Stimulated activated CD8-positive, alpha-beta memory T cell treated with anti-CD3 and anti-CD28 coated beads, Interleukin-15, amount 100 ng/mL, for 1 hour (primary cell): ENCODE data around the gene TSPAN2.
A peak's percentile ranks its signal among the peaks of the same experiment; 100 is the strongest.

Source experiments
- DNase-seq: peaks from one replicate; pipeline ENCODE4 v3.0.0-alpha.2; 2020; ENCODE audit warnings: low read depth

Gene TSPAN2

DNA sequence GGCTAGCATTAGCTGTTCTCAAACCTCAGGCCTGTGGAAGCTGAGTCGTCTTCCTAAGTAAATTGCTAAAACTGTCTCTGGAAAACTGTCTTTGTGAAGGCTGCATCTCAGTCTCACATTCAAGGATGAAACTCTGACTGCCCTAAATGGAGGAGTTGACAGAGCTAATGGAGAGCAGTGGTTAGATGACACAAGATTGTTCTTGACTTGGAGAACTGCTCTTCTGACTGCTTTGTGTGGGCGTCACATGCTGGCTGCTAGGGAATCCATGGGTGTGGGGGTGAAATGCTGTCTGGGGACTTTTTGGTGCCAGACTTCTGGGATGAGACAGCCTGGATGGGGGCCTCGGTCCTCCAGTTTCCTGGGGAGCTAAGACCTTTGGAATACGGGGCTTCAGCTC is 24.5 kb upstream of the TSPAN2 start:
- DNase-seq, result no peak

DNA sequence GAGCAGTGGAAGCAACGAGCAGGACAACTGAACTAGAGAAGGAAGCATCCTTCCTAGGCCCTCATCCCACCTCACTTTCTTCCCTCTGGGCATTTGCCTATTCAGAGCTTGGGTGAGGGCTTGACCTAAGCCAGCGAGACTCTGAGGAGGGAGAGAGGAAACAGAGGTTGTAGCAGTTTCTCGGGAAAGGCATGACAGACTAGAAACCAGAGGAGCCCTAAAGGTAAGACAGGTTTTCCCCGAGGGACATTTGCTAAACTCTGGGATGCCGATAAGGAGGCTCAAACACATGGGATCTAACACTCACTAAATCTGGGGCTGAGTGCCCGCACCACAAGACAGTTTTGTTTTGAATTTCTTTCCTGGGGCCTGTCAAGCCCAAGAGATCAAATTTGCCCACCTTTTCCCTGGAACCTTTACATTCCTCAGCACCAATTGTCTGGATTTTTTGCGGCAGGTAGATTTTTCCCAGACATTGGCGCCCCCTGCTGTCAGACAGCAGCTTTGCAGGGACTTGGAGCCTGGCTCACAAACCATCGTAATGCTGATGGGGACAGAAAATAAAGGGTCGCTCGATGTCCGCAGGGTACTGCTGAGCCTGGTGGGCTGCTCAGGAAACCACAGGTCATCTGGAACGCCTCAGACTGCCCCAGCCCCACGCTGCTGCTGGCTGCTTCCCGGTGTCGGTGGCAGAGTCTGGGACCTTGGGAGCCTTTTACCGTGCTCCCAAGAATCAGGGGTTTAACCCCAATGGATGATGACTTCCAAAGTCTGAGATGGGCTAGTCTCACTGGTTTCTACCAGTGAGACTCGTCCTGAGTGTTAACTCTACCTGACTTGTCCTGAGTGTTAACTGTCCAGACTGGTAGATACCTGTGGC is 23.4 kb upstream of the TSPAN2 start:
- DNase-seq, result peak; percentile 30

DNA sequence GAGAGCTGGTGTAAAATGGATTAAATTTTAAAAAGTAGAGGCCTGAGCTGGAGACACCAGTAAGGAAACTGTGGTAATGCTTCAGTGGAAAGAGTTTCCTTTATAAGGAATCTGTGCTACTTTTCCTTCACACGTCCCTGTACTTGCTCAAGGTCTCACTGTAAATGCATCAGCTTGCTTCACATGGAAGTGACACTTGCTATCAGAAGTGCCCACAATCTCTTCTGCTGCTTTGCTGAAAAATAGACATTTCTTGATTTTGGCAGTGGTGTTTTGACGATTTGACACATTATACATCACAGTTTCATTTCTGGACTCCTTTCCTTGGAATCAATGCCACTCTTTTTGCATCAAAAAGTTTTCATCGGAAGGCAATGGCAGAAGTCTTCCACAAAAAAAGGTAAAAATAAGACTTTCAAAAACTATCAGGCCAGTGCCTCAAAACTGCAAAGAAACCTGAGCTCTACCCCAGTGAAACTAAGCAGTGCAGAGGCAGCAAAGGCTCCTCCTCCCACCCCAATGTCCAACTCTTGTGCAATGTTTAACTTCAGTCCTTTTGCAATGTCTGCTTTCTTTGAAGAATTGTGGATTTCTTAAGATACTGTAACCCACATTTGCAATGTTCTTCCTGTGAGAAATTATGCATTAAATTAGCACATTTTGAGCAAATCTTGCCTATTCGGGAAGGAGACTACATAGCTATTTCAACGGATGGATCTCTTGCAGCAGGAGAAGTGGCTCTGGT is 18.4 kb upstream of the TSPAN2 start:
- DNase-seq, result no peak

DNA sequence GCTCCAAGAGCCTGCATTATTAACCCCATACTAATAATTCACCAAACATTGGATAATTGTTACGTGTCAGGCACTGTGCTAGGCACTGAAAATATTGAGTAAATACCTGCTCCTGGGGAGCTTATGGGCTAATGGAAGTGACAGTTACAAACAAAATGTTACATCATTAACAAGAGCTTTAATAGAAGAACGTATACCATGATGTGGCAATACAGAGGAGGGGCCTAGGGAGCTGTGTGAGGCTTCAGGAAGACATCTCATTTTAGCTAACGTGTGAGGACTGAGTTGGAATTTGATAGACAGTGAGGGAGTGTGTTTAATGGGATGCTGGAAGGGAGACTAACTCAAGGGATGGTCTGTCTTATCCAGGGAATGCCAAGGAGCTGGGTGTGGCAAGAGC is 16.5 kb upstream of the TSPAN2 start:
- no peak for DNase-seq

DNA sequence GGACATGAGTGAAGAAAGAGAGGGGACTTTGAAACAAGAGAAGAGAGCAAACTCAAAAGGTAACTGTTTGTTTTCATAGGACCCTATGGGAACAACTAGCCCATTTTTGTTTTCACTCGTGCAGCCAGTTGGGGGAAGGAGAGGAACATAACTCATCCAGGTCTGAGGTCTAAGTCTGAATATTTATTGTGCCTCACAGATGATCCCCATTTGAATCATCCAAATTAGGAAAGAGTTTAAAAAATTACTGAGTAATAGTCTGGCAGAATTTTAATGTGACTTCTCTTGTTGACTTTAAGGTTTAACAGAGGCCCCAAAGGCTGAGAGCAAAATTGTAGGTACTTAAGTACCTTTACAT is 10.4 kb upstream of the TSPAN2 start:
- no peak for DNase-seq

DNA sequence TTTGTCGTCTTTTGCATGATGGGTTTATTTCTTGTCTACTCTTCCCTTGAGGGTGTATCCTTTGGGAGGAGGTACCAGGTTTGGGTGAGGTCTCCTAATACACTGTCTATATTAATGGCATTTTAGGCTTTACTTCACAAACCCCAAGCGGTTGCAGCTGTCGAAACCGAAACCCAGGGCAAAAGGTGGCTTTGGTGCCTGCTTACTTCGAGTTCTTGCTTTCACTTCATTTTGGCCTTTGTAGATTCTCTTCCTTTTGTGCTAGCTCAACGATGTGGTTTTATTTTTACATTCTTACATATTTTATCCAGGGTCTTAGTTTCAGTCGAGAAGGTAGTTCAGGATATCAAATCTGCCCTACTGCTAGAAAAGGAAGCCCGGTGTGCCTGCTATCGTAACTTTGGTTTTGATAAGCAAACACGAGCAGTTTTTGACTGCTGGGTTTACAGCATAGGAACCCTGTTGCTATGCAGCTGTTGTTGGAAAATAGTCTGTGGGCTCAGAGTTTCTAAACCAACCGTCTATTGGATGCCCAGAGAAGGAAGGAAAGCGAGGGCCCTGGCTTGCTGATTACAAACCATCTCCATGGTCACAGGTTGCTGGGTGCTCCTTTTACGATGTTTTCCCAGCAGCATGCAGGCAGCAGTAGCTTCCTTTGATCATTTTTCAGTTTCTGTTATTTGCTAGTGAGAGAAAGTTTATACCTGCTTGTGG is 9.8 kb upstream of the TSPAN2 start:
- peak; percentile 49 for DNase-seq

DNA sequence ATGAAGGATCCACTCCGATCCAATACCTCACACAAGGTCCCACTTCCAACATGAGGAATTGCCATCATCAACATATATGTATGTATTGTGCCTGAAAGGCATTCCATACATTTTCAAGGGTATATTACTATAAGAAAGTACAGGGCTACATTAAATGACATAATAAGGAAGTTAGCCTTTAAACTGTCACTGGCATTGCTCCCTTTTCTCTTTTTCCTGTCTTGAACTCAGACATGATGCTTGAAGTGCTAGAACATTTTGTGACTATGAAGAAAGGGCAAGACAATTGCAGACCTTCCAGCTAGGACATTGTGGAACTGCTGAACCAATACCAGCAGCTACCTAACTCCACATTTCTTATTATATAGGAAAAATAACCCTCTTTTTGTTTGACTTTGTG is 2.9 kb upstream of the TSPAN2 start:
- no peak for DNase-seq

DNA sequence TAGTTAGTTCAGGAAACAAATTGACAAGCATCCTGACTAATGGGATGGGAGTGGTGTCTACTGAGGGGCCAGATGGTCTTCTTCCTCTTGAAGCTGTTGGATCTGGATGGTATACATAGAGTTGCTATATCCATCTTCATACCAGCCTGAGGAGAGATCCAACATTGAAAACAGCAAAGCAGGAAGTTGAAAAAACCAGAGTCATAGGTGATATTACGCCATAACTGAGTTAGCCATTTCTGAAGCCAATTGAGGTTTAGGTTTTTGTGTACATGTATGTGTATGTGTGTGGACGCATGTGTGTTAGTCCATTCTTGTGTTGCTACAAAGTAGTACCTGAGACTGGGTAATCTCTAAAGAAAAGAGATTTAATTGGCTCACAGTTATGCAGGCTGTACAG is 2.3 kb upstream of the TSPAN2 start:
- DNase-seq, result no peak

DNA sequence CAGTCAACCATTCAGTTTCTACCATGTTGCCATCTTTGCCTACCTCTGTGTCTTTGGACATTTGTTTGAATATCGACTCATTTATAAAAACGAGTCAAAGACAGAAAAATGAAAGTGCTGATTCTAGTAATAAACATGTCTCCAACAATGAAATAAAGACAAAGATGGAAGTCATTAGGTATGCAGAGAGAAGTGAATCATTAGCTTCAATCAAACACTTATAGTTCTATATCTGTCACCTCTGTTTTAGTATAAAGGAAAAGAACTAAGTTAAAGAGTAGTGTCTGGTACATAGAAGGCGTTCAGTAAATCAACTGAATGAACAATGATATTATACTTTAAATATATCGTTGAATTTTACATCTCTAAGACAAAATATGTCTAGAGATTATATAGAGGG is 1.7 kb upstream of the TSPAN2 start:
- no peak for DNase-seq

DNA sequence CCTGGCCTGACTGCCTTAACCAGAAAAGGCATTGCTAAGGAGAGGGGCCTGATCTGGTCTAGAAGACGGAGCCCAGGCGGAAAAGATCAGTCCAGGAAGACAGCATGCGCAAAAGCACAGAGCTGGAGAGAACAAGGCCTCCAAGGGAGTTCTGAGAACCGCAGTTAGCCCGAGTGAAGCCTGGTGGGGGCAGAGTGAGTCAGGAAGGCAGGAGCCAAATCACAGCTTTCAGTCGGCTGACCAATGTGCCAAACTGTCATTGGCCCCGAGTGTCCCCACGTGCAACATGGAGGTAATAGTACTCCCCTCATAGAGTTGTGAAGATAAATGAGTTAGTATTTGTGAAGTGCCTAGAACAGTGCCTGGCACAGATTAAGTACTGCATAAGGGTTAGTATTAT is 1.2 kb upstream of the TSPAN2 start:
- DNase-seq, result no peak

DNA sequence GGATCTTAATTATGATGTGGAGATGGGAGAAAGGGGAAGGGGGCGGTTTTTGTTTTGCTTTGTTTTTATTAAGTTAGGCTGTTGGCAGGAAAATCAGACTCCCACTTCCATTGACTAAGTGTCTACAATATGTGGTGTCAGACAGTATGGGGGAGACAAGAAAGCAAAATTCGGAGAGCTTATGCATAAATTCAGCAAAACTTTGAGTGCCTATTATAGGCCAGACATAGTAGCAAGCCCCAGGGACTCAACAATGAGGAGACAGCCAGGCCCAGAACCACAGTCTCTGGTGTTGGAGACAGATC is 835 bp upstream of the TSPAN2 start:
- no peak for DNase-seq

DNA sequence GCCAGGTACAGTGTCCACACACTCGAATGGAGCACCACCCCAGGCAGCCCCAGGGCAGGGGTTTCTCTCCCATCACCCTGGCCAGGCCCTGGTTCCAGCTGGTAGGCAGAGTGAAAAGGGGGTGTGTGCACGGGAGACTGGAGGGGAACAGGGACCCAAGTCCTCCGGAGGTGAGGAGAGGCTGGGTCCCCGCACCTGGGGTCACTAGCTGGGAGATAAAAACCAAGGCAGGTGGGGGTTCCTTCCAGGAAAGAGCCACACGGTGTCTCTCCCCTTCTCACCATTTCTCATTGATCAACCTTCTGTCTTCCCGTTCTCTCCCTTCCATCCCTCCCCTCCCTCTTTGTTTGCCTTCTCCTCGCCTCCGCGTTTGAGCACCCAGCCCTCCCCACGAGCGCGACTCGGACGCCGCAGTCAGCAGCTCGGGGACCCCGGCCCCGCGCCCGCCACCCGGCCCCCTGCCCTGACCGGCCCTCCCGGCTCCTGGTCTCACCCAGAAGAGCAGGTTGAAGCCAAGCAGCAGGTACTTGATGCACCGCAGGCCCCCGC is 358 bp downstream of the TSPAN2 start:
- no peak for DNase-seq

DNA sequence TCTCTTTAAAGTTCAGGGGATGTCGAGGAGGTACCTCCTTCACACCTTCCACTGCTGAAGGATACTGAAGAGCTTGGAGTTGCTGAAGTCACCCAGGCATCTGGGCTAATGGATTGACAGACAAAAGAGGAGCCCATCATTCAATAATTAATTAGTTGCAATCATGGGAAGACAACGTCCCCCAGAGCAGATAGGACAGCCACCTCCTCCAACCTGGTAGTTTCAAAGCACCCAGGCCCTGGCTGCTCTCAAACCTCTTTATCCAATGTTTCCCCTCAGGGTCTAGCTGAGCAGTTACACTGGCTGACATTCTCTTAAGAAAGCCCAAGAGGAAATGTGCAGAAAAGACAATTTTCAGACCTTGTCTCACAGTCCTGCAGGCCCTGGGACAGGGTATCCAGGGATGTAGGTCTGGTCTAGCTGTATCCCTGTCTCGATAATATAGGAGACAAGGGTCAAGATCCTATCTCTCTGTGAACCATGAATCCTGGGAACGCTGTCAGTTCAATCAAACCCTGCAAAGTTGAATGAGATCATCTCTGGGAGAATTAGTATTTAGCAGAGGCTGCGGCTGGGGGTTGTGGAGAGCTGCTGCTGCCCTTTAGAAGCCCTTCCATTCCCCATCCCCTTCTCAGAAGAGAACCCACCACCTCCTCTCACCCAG is 1.1 kb downstream of the TSPAN2 start:
- no peak for DNase-seq

DNA sequence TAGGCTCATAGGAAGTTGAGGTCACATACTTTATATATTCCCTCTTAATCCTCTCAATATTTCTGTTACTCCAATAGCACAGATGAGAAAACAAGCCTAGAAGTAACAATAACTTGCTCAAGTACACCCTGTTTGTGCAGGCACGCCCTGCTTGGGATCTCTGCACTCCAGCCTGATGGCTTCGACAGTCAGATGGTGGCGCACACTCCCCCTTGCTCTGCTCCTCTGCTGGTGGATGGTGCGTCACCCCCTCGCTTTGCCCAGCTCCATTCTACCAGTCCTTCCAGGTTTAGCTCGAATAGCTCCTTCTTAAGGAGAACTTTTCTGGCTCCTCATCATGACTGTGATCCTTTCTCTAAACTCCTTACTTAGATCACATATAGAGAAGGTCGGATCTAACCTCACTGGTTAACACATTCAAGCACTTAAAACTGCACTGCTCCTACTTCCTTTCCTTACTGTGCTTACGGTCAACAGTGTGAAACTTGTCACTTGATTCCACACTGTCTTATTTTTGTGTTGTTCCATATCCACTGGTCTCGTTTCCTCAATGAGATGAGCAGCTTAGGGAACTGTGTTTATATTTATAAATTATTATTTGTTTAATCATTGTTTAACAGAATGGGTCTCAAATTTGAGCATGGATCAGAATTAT is 3.0 kb downstream of the TSPAN2 start:
- no peak for DNase-seq

DNA sequence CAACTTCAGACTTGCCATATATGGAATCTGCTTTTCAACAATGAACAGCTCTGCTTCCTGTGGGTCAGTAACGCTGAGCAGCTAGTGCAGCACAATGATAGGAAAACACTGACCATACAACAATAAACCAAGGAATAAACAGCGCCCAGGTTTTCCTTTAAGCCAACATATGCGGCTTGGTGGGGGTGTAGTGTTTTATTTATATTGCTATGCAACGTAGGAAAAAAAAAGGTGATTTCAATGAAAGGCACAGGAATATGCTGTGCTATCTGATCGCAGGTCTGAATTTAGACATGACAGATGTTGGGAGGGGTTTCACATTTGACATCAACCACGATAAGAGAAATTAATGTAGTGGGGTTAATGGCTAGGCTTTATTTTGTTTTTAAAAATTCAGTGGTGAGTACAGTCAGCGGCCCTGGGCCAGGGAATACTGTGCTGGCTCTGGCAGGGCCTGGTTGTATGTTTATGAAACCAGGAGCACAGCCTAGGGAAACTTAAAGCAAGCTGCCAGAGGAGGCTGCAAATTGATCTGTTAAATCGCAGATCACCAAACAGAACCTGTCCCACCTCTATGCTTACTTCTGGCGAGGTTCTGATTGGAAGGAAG is 4.3 kb downstream of the TSPAN2 start:
- no peak for DNase-seq

DNA sequence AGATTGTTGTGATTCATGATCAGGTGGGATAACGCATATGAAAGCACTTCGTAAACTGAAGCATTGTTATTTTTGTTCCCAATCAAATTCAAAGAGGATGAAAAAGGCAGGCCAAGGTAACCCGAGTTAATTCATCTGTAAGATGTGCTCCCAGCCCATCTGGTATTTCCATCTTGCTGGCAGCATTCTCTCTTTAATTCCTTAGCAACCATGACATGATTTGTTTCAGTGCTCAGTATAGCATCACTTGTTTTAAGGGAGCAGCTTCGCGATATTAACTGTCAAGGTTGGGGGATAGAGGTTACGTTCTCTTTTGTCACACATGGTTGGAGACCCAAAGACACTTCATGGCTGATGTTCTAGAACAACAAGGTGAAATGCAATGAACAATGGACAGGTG is 6.4 kb downstream of the TSPAN2 start:
- no peak for DNase-seq

DNA sequence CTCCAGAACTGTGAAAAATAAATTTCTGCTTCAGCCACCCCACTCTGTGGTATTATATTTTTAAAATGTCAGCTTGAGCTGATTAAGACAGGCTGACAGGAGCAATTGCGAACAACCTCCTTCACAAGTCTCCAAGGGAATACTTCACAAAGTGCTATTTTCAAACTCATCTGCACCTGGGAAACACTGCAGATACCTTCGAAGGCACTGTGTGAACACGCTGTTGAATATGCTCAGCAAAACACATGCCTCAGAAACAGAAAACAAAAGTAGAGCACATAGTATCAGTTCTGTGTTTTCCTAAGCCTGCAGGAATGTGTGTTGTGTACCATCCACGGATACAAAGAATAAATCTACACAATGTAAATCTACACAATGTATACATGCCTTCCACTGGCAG is 10.6 kb downstream of the TSPAN2 start:
- no peak for DNase-seq

DNA sequence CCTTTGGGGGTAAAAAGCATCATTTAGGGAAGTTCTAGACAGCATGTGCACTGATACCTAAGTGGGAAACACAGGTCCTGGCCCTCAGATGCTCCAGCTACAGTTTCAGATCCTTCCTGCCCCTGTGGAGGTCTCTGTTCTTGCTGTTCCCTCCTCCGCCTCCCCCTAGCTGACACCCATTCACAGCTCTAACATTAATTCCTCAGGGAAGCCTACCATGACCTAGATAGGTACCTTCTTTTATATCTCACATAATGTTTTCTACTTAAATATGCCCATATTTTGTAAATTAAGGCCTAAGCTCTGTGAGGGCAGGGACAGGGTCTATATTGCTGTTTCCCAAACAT is 11.3 kb downstream of the TSPAN2 start:
- no peak for DNase-seq

DNA sequence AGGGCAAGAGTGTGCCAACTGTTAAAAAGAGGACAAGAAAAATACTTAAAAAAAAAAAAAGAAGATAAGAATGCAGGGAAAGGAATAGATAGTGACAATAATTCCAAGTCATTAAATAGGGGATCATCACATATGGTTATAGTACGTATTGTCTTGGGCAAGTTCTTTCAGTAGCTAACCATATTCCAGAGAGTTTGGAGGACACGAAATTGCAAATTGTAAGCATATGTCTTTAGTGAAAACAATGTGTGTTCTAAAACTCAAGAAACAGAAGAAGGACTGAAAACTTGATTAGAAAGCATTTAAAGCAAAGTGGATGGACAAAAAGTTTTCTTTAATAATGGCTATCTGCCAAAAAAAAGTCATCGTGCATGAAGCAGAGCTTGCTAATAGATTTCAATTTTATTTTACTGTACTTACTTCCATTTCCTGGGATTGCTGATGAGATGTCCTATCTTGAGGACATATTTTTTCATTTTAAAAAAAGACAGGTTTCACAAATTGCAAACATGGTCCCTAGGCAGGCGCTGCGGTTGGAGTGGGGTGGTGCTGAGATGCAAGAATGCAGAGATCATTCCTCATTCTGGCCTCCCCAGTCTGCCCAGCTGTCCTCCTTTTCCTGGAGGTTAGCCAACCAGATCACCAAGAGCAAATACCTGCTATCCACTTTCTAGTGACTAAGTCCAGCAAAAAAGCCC is 11.9 kb downstream of the TSPAN2 start:
- no peak for DNase-seq

DNA sequence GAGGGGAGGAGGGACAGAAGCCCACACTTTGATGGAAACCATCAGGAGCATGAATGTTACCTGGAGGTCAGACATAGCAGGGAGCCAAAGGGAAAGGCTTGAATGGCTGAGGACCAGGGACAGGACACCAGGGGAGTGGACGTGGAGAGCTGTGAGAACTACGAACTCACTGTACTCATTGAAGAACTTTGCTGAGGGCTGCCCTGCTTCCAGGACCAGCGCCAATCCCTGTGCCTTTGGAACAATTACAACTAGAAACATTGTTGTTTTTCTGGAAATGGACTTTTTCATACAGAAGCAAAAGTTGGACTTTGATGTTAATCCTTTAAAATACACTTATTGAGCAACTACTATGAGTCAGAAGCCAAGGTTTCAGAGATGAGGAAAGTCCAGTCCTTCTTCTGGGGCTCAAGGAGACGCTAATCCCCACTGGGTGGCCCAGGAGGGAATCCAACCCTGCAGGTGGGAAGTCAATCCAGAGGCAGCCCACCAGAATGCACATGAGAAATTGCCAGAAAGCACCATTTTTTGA is 12.9 kb downstream of the TSPAN2 start:
- no peak for DNase-seq
